Measurements from ENCODE around the gene TMEFF2.
"Not testable (repeated sequence)": the region's sequence is repeated elsewhere in the genome, so short reads cannot be mapped to it uniquely, and the experiment has no call there.

- TF ChIP-seq CTCF (IDR thresholded peaks at IDR 0.05; ENCODE audit: insufficient read depth, low read length, poor library complexity, severe bottlenecking); EZH2phosphoT487 (conservative IDR thresholded peaks at IDR 0.05; ENCODE audit: low read length): not testable (repeated sequence)
Measured at GRCh38 chr2:192132604-192133003, 62.1 kb downstream of the TMEFF2 start.

Data from SU-DHL-6 (cell line).